CD4-positive, alpha-beta T cell treated with Interleukin-17A for 4 hours (primary cell): ENCODE measurements around the gene TMEM179B.
A peak's percentile ranks its signal among the peaks of the same experiment; 100 is the strongest.
"Not testable (repeated sequence)": the region's sequence is repeated elsewhere in the genome, so short reads cannot be mapped to it uniquely, and the experiment has no call there.

Experiments
- DNase-seq: peaks from one replicate; pipeline ENCODE4 v3.0.0-alpha.2; 2020; ENCODE audit warnings: mixed read lengths

TMEM179B gene, protein sequence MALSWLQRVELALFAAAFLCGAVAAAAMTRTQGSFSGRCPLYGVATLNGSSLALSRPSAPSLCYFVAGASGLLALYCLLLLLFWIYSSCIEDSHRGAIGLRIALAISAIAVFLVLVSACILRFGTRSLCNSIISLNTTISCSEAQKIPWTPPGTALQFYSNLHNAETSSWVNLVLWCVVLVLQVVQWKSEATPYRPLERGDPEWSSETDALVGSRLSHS

GRCh38 chr11:62787005-62787759 is at the start of gene TMEM179B:
Gene TMEM179B, plus strand, starts transcription at chr11:62787402. Its CDS starts 30 bp downstream, at chr11:62787432.
- peak; percentile 99 for DNase-seq

GRCh38 chr11:62747475-62748160 is 39.6 kb upstream of the TMEM179B start:
- no peak for DNase-seq

- DNase-seq: not testable (repeated sequence)
These were observed 37.3 kb upstream of the TMEM179B start for GRCh38 chr11:62749931-62750330.

- no peak for DNase-seq
These were observed 34.9 kb upstream of the TMEM179B start for GRCh38 chr11:62752177-62752785.

DNA sequence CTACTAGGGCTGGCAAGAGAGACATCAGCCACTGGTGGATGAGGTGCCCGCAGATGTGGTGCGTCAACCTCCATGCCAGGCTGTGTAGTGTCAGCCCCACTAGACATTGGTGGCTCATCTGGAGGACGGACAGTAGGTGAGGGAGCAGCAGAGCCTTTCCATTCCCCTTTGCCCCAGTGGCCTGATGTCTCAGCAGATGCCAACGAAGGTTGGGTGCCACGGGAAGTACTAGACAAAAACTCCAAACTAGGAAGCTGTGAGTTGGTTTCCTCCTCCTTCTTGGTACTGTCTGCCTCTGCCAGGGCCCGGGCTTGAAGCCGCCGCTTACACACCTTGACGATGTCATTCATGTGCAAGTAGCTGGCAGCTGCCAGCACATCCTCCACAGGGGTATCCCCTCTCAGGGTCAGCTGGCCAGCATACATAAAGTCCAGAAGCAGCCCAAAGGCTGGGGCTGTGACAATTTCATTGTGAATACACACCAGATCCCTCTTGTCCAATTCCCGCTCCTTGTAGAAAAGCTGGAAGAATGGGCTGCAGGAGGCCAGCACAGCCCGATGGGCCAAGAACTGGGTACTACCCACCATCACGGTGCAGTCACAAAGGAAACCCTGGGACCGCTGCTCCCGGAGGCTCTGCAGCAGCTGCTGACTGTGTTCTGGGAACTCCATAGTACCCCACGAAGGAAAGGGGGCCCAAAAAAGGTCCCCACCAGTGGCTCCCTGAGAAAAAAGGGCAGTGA is 34.0 kb upstream of the TMEM179B start:
- peak; percentile 19 for DNase-seq

GRCh38 chr11:62753736-62754603 is 33.2 kb upstream of the TMEM179B start, which contains the start of gene ZBTB3:
Gene ZBTB3, minus strand, starts transcription at chr11:62754160. Its CDS starts 496 bp downstream, at chr11:62753664.
- DNase-seq: peak; percentile 98

- no peak for DNase-seq
These were observed 32.1 kb upstream of the TMEM179B start for GRCh38 chr11:62755086-62755615.

GRCh38 chr11:62757846-62758788 is 29.1 kb upstream of the TMEM179B start:
- DNase-seq: no peak

DNA sequence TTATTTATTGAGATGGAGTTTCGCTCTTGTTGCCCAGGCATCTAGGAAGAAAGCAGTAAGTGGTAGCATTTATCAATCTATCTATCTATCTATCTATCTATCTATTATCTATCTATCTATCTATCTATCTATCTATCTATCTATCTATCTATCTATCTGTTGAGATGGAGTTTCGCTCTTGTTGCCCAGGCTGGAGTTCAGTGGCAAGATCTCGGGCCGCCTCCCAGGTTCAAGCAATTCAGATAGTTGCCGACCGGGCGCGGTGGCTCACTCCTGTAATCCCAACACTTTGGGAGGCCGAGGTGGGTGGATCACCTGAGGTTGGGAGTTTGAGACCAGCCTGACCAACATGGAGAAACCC is 26.4 kb upstream of the TMEM179B start:
- not testable (repeated sequence) for DNase-seq

DNA sequence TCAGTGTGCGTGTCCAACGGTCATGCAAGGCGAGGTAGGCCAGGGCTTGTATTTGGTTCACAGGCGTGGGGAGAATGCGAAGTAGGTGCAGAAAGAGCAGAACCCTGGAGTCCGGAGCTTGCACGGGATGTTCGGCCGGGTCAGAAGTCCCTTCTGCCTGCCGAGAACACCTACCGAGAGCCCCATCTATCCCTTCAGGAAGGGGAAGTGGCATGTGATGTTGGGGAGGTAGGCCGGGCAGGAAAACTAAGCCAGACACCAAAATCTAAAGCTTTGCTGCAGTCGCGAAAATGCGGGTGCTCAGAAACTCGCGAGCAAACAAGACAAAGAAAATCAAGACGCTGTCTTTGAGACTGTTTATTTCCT is 16.4 kb upstream of the TMEM179B start:
- DNase-seq: no peak

- DNase-seq: peak; percentile 96
These were observed 15.8 kb upstream of the TMEM179B start, which contains the start of gene TAF6L for GRCh38 chr11:62771144-62772021. Gene TAF6L, plus strand, starts transcription at chr11:62771396. Its CDS starts 4,388 bp downstream, at chr11:62775784.

DNA sequence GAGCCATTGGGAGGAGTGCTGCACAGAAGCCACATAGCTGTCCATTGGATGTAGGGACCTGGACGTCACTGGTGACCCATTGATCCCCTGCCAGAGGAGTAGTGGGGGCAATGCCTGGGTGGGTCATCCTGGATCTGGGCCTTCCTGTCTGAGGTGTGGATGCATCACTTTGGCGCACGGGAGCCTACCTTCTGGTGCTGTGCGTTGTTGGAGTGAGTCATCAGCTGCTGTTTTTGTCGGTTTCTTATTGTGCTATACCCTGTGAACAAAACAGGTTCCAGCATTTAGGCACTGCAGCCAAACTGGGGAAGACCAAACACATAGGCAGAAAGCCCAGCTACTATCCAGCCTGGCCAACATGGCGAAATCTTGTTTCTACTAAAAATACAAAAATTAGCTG is 12.8 kb upstream of the TMEM179B start:
- DNase-seq: no peak

- no peak for DNase-seq
These were observed 11.6 kb upstream of the TMEM179B start for GRCh38 chr11:62775646-62776045.

DNA sequence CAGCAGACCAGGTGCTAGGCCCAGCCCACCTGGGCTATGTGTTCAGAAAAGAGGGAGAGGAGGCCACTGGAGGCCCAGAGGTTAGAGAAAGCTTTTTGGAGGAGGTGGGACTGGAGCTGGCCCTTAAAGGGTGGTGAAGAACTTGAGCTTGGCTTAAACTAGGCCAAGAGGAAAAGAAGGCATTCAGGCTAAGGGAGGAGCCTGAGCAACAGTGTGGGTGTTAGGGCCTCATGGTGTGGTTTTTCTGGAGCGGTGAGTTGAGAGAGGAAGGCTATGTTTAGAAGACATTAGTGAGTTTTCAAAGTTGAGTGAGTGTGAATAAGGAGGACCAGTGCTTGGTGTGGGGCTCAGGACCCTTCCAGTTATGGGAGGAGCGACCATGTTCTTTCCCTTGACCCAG is 9.8 kb upstream of the TMEM179B start:
- DNase-seq: no peak

DNA sequence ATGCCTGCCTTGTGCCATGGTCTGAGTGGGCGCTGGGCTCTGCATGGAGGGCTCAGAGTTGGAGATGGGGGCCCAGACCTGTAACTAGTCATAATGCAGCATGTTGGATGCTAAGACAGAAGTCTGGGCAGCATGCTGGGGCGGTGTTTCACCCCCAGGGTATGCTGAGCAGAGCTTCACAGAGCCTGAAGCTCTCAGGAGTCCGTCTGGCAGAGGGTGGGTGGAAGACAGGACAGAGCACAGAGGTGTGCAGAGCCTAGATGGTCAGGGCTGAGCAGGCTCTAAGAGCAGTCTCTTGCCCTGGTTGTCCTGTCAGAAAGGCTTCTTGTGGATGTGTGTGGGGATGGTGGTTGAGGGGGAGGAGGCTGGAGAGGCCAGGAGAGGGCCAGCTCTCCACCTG is 8.8 kb upstream of the TMEM179B start:
- no peak for DNase-seq

DNA sequence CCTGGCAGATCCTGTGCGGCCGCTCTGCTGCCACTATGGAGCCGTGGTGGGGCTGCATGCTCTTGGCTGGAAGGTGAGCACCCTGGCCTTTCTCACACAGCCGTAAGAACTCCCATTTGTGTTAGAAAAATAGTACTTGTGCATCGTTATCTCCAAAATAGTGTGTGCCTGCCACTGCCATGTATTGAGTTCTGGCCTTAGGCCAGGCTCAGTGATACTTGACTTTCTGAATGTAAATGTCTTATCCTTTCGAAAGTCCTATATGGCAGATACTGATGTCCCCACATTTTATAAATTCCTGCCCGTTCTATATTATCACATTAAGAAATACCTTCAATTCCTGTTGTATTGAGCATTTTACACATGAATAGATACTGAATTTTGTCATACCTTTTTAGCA is 4.4 kb upstream of the TMEM179B start:
- DNase-seq: no peak

GRCh38 chr11:62786318-62787004 is 741 bp upstream of the TMEM179B start:
- DNase-seq: peak; percentile 89

DNA sequence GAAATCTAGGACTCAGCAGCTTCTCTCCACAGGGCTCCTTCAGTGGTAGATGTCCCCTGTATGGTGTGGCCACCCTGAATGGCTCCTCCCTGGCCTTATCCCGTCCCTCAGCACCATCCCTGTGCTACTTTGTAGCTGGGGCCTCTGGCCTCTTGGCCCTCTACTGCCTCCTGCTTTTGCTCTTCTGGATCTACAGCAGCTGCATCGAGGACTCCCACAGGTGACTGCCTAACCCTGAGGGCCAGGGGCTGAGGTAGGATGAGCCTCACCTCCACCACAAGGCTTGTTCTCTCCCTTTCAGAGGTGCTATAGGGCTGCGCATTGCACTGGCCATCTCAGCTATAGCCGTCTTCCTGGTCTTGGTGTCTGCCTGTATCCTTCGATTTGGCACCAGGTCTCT is 1.8 kb downstream of the TMEM179B start:
- no peak for DNase-seq
